Chondrocyte (in vitro differentiated cells): Measurements from ENCODE around the gene TES. TPM values are rescaled to one million over a fixed set of nuclear protein-coding genes. Genes with fewer than 3 reads are reported as not detected.
A peak's percentile ranks its signal among the peaks of the same experiment; 100 is the strongest.

Experiments used
- DNase-seq: peaks from one replicate; pipeline ENCODE4 v3.0.0; 2021; ENCODE audit warnings: mixed read lengths, low spot score
- H3K27ac Mint-ChIP-seq: one replicate; pipeline ENCODE4 v1.8.0; 2021; ENCODE audit warnings: mild to moderate bottlenecking, moderate library complexity, mixed read lengths; ENCODE audit not compliant: unreplicated experiment
- H3K27me3 Mint-ChIP-seq: 2 replicates; pipeline ENCODE4 v1.8.0; 2021; ENCODE audit warnings: low read depth, mixed read lengths
- H3K36me3 Mint-ChIP-seq: 2 replicates; pipeline ENCODE4 v1.8.0; 2021; ENCODE audit warnings: low read depth, mixed read lengths
- H3K4me1 Mint-ChIP-seq: 2 replicates; pipeline ENCODE4 v1.8.0; 2021; ENCODE audit warnings: low read depth, mild to moderate bottlenecking, mixed read lengths
- H3K4me3 Mint-ChIP-seq: one replicate; pipeline ENCODE4 v1.8.0; 2021; ENCODE audit warnings: mild to moderate bottlenecking, moderate library complexity, mixed read lengths; ENCODE audit not compliant: unreplicated experiment
- H3K9me3 Mint-ChIP-seq: 2 replicates; pipeline ENCODE4 v1.8.0; 2021; ENCODE audit warnings: low read depth, mixed read lengths
- CTCF ChIP-seq: fragments of 200-600 bp; sonication (generic); IDR thresholded peaks from 2 replicates; pipeline ENCODE4 v1.5.0; 2021; ENCODE audit warnings: antibody characterized with exemption, mild to moderate bottlenecking, moderate library complexity
- total RNA-seq: library from RNA; stranded (reverse); gene quantifications from 3 replicates; pipeline ENCODE4 v1.2.1, GENCODE V29; 2021

The TES gene
- total RNA-seq, 1 donor from 2014 or later, result 261 TPM

- no peaks in the 10 kb centered on the region for H3K27me3 Mint-ChIP-seq
- H3K4me3 Mint-ChIP-seq, result no peak overlapping the region
- peaks cover 37% of the 10 kb centered on the region for H3K4me1 Mint-ChIP-seq
- no peak for DNase-seq
- no peaks in the 10 kb centered on the region for H3K9me3 Mint-ChIP-seq
- no peaks in the 10 kb centered on the region for H3K36me3 Mint-ChIP-seq
- H3K27ac Mint-ChIP-seq, result no peak overlapping the region
- no peak for TF ChIP-seq CTCF
Measured at GRCh38 chr7:116269466-116269865, 59.1 kb downstream of the TES start.

- no peak for DNase-seq
- TF ChIP-seq CTCF, result no peak
- H3K27me3 Mint-ChIP-seq, result no peaks in the 10 kb centered on the region
- no peaks in the 10 kb centered on the region for H3K36me3 Mint-ChIP-seq
- H3K9me3 Mint-ChIP-seq, result no peaks in the 10 kb centered on the region
- peak overlapping the region; percentile 93 for H3K27ac Mint-ChIP-seq
- H3K4me3 Mint-ChIP-seq, result peak overlapping the region; percentile 27
- peaks cover 44% of the 10 kb centered on the region for H3K4me1 Mint-ChIP-seq
Measured at GRCh38 chr7:116271161-116271913, 61.0 kb downstream of the TES start.

GRCh38 chr7:116271963-116272886 is 61.9 kb downstream of the TES start:
- Mint-ChIP-seq H3K4me1 (peaks cover 51% of the 10 kb centered on the region), H3K27ac (peak overlapping the region; percentile 93), H3K27me3 (no peaks in the 10 kb centered on the region), H3K9me3 (peaks cover 3% of the 10 kb centered on the region), H3K4me3 (peak overlapping the region; percentile 27), H3K36me3 (no peaks in the 10 kb centered on the region)
- no peak for TF ChIP-seq CTCF
- no peak for DNase-seq

GRCh38 chr7:116273283-116273917 is 63.1 kb downstream of the TES start:
- DNase-seq, result no peak
- Mint-ChIP-seq H3K27me3 (no peaks in the 10 kb centered on the region), H3K4me3 (no peak overlapping the region), H3K4me1 (peaks cover 56% of the 10 kb centered on the region), H3K36me3 (no peaks in the 10 kb centered on the region), H3K9me3 (peaks cover 3% of the 10 kb centered on the region), H3K27ac (no peak overlapping the region)
- TF ChIP-seq CTCF, result no peak

GRCh38 chr7:116273918-116274301 is 63.6 kb downstream of the TES start:
- Mint-ChIP-seq H3K9me3 (peaks cover 3% of the 10 kb centered on the region), H3K4me1 (peaks cover 54% of the 10 kb centered on the region), H3K27ac (no peak overlapping the region), H3K36me3 (no peaks in the 10 kb centered on the region), H3K4me3 (no peak overlapping the region), H3K27me3 (no peaks in the 10 kb centered on the region)
- no peak for DNase-seq
- no peak for TF ChIP-seq CTCF
